SU-DHL-6 (cell line): ENCODE results near the gene SCN4B.

Experiments
- H2AFZ ChIP-seq: fragments of 200-600 bp; sonication (generic); 2 replicates; pipeline ENCODE4 v1.6.1; 2014; ENCODE audit warnings: low read depth, mild to moderate bottlenecking, moderate library complexity, mixed read lengths, antibody characterized with exemption, low read length; ENCODE audit not compliant: severe bottlenecking
- H3F3A ChIP-seq: fragments of 200-600 bp; shearing (Covaris generic); 2 replicates; pipeline ENCODE4 v1.6.0; 2016; ENCODE audit warnings: antibody characterized with exemption, mild to moderate bottlenecking; ENCODE audit not compliant: insufficient read depth
- H3K27ac ChIP-seq: fragments of 200-600 bp; sonication (generic); 2 replicates; pipeline ENCODE4 v1.5.1; 2016; ENCODE audit warnings: low read depth, mild to moderate bottlenecking, low read length, moderate library complexity, mixed read lengths
- H3K27me3 ChIP-seq: fragments of 200-600 bp; sonication (generic), shearing (Covaris generic); 2 replicates; pipeline ENCODE4 v1.6.0; 2014; ENCODE audit warnings: mild to moderate bottlenecking, low read length
- H3K36me3 ChIP-seq: fragments of 200-600 bp; sonication (generic); 2 replicates; pipeline ENCODE4 v1.6.1; 2014; ENCODE audit warnings: mild to moderate bottlenecking, low read length, mixed read lengths
- H3K4me2 ChIP-seq: fragments of 300-600, 200-600 bp; shearing (Covaris generic), sonication (generic); 2 replicates; pipeline ENCODE4 v1.6.0; 2014; ENCODE audit warnings: low read length, low read depth, mild to moderate bottlenecking; ENCODE audit not compliant: poor library complexity, severe bottlenecking
- H3K4me3 ChIP-seq: fragments of 200-600 bp; sonication (generic); 2 replicates; pipeline ENCODE4 v1.5.1; 2014; ENCODE audit warnings: antibody characterized with exemption, low read length, mild to moderate bottlenecking, mixed read lengths; ENCODE audit not compliant: insufficient read depth, poor library complexity, severe bottlenecking
- H3K79me2 ChIP-seq: fragments of 200-600 bp; sonication (generic); 2 replicates; pipeline ENCODE4 v1.6.1; 2014; ENCODE audit warnings: mild to moderate bottlenecking, low read length, moderate library complexity; ENCODE audit not compliant: insufficient read depth
- H3K9ac ChIP-seq: fragments of 200-600 bp; sonication (generic); 2 replicates; pipeline ENCODE4 v1.7.0; 2014; ENCODE audit warnings: mild to moderate bottlenecking, low read length
- H3K9me2 ChIP-seq: fragments of 200-600 bp; sonication (generic); replicated peaks from 2 replicates; pipeline ENCODE4 v1.6.1; 2014; ENCODE audit warnings: low read length; ENCODE audit not compliant: insufficient read depth
- H3K9me3 ChIP-seq: fragments of 200-600 bp; sonication (generic); 2 replicates; pipeline ENCODE4 v1.6.1; 2014; ENCODE audit warnings: low read length, mixed read lengths; ENCODE audit not compliant: insufficient read depth
- H4K20me1 ChIP-seq: fragments of 200-600 bp; sonication (generic); 2 replicates; pipeline ENCODE4 v1.6.1; 2014; ENCODE audit warnings: low read depth, mild to moderate bottlenecking, antibody characterized with exemption, low read length, moderate library complexity, mixed read lengths
- CTCF ChIP-seq: fragments of 200-600 bp; sonication (generic); IDR thresholded peaks from one replicate; pipeline ENCODE4 v1.5.1; 2017; ENCODE audit warnings: antibody characterized with exemption, mild to moderate bottlenecking, low read length, moderate library complexity; ENCODE audit not compliant: insufficient read depth, poor library complexity, severe bottlenecking
- EZH2phosphoT487 ChIP-seq: fragments of 200-600 bp; sonication (generic), shearing (Covaris generic); conservative IDR thresholded peaks from 2 replicates; pipeline ENCODE4 v1.6.1; 2018; ENCODE audit warnings: mild to moderate bottlenecking, antibody characterized with exemption, low read length, moderate library complexity, mixed read lengths

The SCN4B gene

GRCh38 chr11:118164885-118165284 lies 12.3 kb upstream of the SCN4B start:
- no peak overlapping the region for H2AFZ ChIP-seq
- H3K9me3 ChIP-seq = no peaks in the 10 kb centered on the region
- no peak overlapping the region for H3K9ac ChIP-seq
- no peak overlapping the region for H3K4me3 ChIP-seq
- no peak overlapping the region for H3K4me2 ChIP-seq
- no peaks in the 10 kb centered on the region for H3K36me3 ChIP-seq
- no peaks in the 10 kb centered on the region for H4K20me1 ChIP-seq
- TF ChIP-seq EZH2phosphoT487 = no peak
- no peak for TF ChIP-seq CTCF
- H3F3A ChIP-seq = no peaks in the 10 kb centered on the region
- no peak overlapping the region for H3K27ac ChIP-seq
- no peaks in the 10 kb centered on the region for H3K9me2 ChIP-seq
- H3K79me2 ChIP-seq = no peaks in the 10 kb centered on the region
- H3K27me3 ChIP-seq = no peaks in the 10 kb centered on the region

GRCh38 chr11:118163494-118163893 lies 10.9 kb upstream of the SCN4B start:
- Histone ChIP-seq H4K20me1 (no peaks in the 10 kb centered on the region), H3K79me2 (no peaks in the 10 kb centered on the region), H3K9ac (no peak overlapping the region), H2AFZ (no peak overlapping the region), H3K4me3 (no peak overlapping the region), H3K4me2 (no peak overlapping the region), H3K36me3 (no peaks in the 10 kb centered on the region), H3K9me3 (no peaks in the 10 kb centered on the region), H3K27me3 (no peaks in the 10 kb centered on the region), H3K9me2 (no peaks in the 10 kb centered on the region), H3K27ac (no peak overlapping the region), H3F3A (no peaks in the 10 kb centered on the region)
- TF ChIP-seq EZH2phosphoT487 = no peak
- TF ChIP-seq CTCF = no peak

GRCh38 chr11:118162846-118163245 lies 10.2 kb upstream of the SCN4B start:
- TF ChIP-seq EZH2phosphoT487 (no peak), CTCF (no peak)

More at GRCh38 chr11:118162846-118163245, 10.2 kb upstream of the SCN4B start:
- Histone ChIP-seq H2AFZ (no peak overlapping the region), H3K4me3 (no peak overlapping the region), H3K27me3 (no peaks in the 10 kb centered on the region), H4K20me1 (no peaks in the 10 kb centered on the region), H3K4me2 (no peak overlapping the region), H3K79me2 (no peaks in the 10 kb centered on the region), H3F3A (no peaks in the 10 kb centered on the region), H3K36me3 (no peaks in the 10 kb centered on the region), H3K9ac (no peak overlapping the region), H3K9me2 (no peaks in the 10 kb centered on the region), H3K27ac (no peak overlapping the region), H3K9me3 (no peaks in the 10 kb centered on the region)
